ENCODE data around the gene KRT14. TPM values are rescaled to one million over a fixed set of nuclear protein-coding genes. Genes with fewer than 3 reads are reported as not detected.
"Not testable (repeated sequence)": the region's sequence is repeated elsewhere in the genome, so short reads cannot be mapped to it uniquely, and the experiment has no call there.

KRT14 gene
- total RNA-seq, 1 donor from 2014 or later = not detected

- H3K9me3 Mint-ChIP-seq, H3K4me1 Mint-ChIP-seq: not testable (repeated sequence)
Observed at GRCh38 chr17:41626914-41627295, 40.2 kb upstream of the KRT14 start.

GRCh38 chr17:41626028-41626913, 39.6 kb upstream of the KRT14 start:
- H3K36me3 Mint-ChIP-seq (ENCODE audit: low read depth); intact Hi-C loops (cut with micrococcal nuclease); H3K27ac Mint-ChIP-seq; H3K4me3 Mint-ChIP-seq; DNase-seq; H3K27me3 Mint-ChIP-seq; H3K9me3 Mint-ChIP-seq; H3K4me1 Mint-ChIP-seq: not testable (repeated sequence)

More at GRCh38 chr17:41626914-41627295, 40.2 kb upstream of the KRT14 start:
- H3K4me3 Mint-ChIP-seq; intact Hi-C loops (cut with micrococcal nuclease); H3K27me3 Mint-ChIP-seq; DNase-seq; H3K36me3 Mint-ChIP-seq (ENCODE audit: low read depth); H3K27ac Mint-ChIP-seq: not testable (repeated sequence)

DNA sequence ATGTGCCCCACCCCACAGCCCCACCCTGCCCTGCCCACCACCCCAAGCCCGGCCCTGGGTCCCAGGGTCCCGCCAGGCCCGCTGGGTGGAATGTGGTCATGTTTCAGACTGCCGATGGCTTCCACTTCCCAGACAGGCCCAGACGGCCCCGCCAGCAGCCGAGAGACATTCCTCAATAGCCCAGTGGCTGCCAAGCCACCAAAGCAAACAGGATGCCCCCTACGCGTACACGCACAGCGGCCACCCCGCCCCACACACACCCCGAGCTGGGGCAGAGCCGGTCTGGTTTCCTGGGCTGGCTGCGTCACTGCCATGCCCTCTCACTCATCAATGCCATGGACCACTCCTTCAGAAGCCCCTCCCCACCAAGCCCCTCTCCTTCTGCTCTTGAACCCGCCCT, 38.9 kb upstream of the KRT14 start:
- Mint-ChIP-seq H3K27me3 (no peaks in the 10 kb centered on the region), H3K4me3 (no peak overlapping the region), H3K9me3 (no peaks in the 10 kb centered on the region), H3K36me3 (ENCODE audit: low read depth) (no peaks in the 10 kb centered on the region), H3K27ac (no peak overlapping the region), H3K4me1 (no peaks in the 10 kb centered on the region)
- intact Hi-C loops (cut with micrococcal nuclease) = no loop called here
- DNase-seq = no peak

DNA sequence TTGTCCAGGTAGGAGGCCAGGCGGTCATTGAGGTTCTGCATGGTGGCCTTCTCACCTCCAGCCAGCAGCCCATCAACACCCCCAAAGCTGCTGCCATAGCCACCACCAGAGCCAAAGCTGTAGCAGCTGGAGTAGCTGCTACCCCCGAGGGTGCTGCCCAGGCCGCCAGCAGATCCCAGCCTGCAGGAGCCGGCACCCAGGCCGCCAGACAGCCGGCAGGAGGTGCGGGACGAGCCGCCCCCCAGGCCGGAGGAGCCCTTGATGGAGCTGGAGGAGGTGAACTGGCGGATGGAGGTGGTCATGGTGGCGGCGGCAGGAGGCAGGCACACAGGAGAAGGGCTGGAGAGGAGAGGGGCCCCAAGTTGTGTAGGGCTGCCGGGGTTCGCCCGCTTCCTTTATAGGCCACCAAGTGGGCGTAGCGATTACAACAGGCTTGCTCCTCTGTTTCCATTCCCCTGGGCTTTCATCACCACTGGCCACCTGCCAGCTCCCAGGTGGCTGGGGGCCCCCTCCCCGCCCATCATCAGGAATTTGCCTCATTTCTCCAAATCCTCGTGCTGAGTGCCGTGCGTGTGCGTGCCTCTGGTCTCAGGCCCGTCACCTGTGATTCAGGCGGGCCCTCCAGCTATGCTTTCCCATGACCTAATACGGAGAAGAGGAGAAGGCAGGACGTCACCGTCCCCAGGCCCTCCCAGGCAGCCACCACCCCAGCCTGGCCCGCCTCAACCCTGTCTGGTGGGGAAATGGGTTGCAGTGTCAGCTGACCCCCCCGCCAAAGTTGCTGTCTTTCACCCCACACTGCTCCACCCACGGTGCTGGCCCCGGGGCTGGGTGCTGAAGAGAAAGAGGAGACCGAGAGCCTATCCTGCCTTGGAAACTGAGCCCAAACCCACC, 37.8 kb upstream of the KRT14 start, which contains the start of gene KRT17:
Gene KRT17 (minus strand): TSS at position 368 of the 894 bp plus-strand sequence. CDS start 66 bp downstream, at position 302.
- Mint-ChIP-seq H3K27me3 (no peaks in the 10 kb centered on the region), H3K27ac (no peak within 1 kb of the TSS), H3K36me3 (ENCODE audit: low read depth) (no peaks in the 10 kb centered on the region), H3K4me1 (no peaks in the 10 kb centered on the region), H3K9me3 (no peaks in the 10 kb centered on the region), H3K4me3 (no peak within 1 kb of the TSS)
- no peak for DNase-seq
- intact Hi-C loops (cut with micrococcal nuclease) = no loop called here

GRCh38 chr17:41623184-41623861, 36.6 kb upstream of the KRT14 start:
- H3K36me3 Mint-ChIP-seq (ENCODE audit: low read depth); H3K27me3 Mint-ChIP-seq; H3K4me3 Mint-ChIP-seq; intact Hi-C loops (cut with micrococcal nuclease); H3K4me1 Mint-ChIP-seq; DNase-seq; H3K27ac Mint-ChIP-seq; H3K9me3 Mint-ChIP-seq: not testable (repeated sequence)

DNA sequence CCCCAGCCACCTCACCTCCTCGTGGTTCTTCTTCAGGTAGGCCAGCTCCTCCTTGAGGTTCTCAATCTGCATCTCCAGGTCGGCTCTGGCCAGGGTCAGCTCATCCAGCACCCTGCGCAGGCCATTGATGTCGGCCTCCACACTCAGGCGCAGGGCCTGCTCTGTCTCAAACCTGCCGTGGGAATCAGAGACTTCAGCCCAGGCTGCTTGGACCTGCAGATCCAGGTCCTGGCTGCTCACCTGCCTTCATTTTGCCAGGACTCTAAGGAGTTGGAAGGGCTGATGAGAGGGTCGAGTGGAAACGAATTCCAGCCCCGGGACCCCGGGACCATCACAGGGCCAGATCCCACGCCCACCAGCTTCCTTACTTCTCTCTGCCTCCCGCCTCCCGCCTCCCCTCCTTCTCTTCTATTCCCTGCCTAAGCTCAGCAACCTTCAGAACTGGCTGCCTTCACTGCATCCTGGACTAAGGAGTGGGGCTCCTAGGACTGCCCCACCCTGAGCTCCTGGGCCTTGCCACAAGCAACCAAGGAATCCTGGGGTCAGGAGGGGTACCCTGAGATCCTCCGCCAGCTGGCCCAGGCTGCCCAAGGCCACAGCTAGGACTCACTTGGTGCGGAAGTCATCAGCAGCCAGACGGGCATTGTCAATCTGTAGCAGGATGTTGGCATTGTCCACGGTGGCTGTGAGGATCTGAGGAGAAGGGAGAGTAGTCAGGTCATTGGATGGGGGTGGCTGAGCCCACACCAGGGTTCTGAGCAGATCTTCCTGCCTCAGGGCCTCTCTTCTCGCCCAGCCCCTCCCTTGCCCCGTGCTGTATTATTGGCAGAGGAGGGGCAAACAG, 35.9 kb upstream of the KRT14 start:
- H3K27ac Mint-ChIP-seq; H3K9me3 Mint-ChIP-seq; DNase-seq; intact Hi-C loops (cut with micrococcal nuclease); H3K4me3 Mint-ChIP-seq; H3K36me3 Mint-ChIP-seq (ENCODE audit: low read depth); H3K4me1 Mint-ChIP-seq; H3K27me3 Mint-ChIP-seq: not testable (repeated sequence)

DNA sequence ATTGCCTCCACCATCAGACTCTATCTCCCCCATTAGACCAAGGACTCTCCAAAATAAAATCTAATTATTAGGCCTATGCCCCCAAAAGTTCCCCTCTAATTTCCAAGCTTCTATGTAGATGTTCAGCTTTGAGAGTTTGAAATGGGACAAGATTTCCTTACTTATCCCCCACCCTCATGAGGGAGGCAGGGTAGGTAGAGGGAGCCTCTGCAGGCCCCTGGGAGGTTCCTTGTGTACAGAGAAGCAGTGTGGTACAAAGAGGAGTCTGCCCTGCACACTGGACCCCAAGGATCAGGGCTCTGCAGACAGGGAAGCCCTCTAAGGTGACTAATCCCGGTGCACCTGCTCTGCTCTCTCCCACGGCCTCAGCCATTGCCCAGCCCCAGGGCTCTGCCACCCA, 35.2 kb upstream of the KRT14 start:
- H3K27me3 Mint-ChIP-seq = no peaks in the 10 kb centered on the region
- no peaks in the 10 kb centered on the region for H3K9me3 Mint-ChIP-seq
- no peak for DNase-seq
- no peak overlapping the region for H3K4me3 Mint-ChIP-seq
- H3K4me1 Mint-ChIP-seq = no peaks in the 10 kb centered on the region
- H3K27ac Mint-ChIP-seq = no peak overlapping the region
- H3K36me3 Mint-ChIP-seq (ENCODE audit: low read depth) = no peaks in the 10 kb centered on the region
- intact Hi-C loops (cut with micrococcal nuclease) = no loop called here

DNA sequence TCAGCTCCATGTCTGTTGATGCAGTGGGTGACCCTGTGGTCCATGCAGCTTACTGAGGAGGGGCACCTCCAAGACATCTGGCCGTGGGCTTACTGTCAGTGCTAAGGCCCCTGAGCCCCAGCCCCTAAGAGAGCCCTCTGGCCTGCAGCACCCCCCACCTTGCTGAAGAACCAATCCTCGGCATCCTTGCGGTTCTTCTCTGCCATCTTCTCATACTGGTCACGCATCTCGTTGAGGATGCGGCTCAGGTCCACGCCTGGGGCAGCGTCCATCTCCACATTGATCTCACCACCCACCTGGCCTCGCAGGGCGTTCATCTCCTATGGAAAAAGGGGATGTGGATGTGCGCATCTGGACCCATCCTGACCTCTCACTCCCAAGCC, 34.7 kb upstream of the KRT14 start:
- DNase-seq; H3K9me3 Mint-ChIP-seq; H3K4me3 Mint-ChIP-seq; H3K27ac Mint-ChIP-seq; intact Hi-C loops (cut with micrococcal nuclease); H3K27me3 Mint-ChIP-seq; H3K36me3 Mint-ChIP-seq (ENCODE audit: low read depth); H3K4me1 Mint-ChIP-seq: not testable (repeated sequence)

DNA sequence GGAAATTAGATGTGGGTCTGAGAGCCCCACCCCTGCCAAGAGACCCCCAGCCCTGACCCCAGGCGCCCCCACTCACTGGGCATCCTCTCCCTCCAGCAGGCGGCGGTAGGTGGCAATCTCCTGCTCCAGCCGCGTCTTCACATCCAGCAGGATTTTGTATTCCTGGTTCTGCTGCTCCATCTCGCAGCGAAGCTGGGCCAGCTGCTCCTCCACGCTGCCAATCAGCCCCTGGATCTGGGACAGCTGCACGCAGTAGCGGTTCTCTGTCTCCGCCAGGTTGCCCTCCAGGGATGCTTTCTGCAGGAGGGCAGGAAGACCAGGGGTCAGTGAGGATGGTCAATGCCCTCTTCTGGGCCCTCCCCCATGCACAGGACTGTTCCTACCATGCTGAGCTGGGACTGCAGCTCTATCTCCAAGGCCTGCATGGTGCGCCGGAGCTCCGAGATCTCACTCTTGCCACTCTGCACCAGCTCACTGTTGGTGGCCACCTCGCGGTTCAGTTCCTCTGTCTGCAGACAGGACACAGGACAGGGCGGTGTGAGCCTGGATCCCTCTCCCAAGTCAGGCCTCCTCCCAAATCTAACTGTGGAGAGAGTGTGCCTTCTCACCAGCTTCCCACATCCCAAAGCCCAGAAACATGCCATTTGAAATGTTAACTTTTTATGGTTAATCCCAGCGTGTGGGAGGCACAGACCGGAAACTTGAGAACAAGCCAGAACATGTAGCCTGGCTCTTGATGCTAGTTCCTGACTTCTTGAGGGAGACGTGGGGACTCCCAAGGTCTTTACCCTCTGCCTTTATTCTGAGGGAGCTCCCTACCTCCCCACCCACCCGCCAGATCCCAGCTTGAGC, 34.1 kb upstream of the KRT14 start:
- intact Hi-C loops (cut with micrococcal nuclease) = no loop called here
- Mint-ChIP-seq H3K9me3 (no peaks in the 10 kb centered on the region), H3K27ac (no peak overlapping the region), H3K27me3 (no peaks in the 10 kb centered on the region), H3K4me1 (no peaks in the 10 kb centered on the region), H3K4me3 (no peak overlapping the region), H3K36me3 (ENCODE audit: low read depth) (no peaks in the 10 kb centered on the region)
- DNase-seq = no peak

- H3K4me3 Mint-ChIP-seq; H3K27ac Mint-ChIP-seq; H3K36me3 Mint-ChIP-seq (ENCODE audit: low read depth); H3K4me1 Mint-ChIP-seq; H3K27me3 Mint-ChIP-seq; intact Hi-C loops (cut with micrococcal nuclease); DNase-seq; H3K9me3 Mint-ChIP-seq: not testable (repeated sequence)
Observed at GRCh38 chr17:41619927-41620582, 33.4 kb upstream of the KRT14 start.

- intact Hi-C loops (cut with micrococcal nuclease) = no loop called here
- no peak for DNase-seq
Observed at GRCh38 chr17:41619036-41619926, 32.6 kb upstream of the KRT14 start.

More at GRCh38 chr17:41619036-41619926, 32.6 kb upstream of the KRT14 start:
- Mint-ChIP-seq H3K9me3 (no peaks in the 10 kb centered on the region), H3K27me3 (no peaks in the 10 kb centered on the region), H3K27ac (no peak overlapping the region), H3K4me1 (no peaks in the 10 kb centered on the region), H3K36me3 (ENCODE audit: low read depth) (no peaks in the 10 kb centered on the region), H3K4me3 (no peak overlapping the region)

Measured in activated CD4-positive, alpha-beta T cell treated with anti-CD3 and anti-CD28 coated beads, Interleukin-2, amount 10 ng/mL, durations not matched to agents 24 days and 14 days (primary cell).